GM23338 (cell line): ENCODE data around the gene SF3B1. TPM values are rescaled to one million over a fixed set of nuclear protein-coding genes. Genes with fewer than 3 reads are reported as not detected.

Source experiments
- ATAC-seq: fragments of 200-7000 bp; cut with Tn5 transposase; 3 replicates; pipeline ENCODE4 v1.9.1; 2020
- DNase-seq: peaks from one replicate; pipeline ENCODE4 v3.0.0-alpha.2; 2015; ENCODE audit warnings: low spot score
- H2AFZ ChIP-seq: fragments of 200-600 bp; sonication (generic); 2 replicates; pipeline ENCODE4 v1.8.0; 2016; ENCODE audit warnings: antibody characterized with exemption, mild to moderate bottlenecking, moderate library complexity
- H3F3A ChIP-seq: fragments of 200-600 bp; sonication (generic); replicated peaks from 2 replicates; pipeline ENCODE4 v1.8.0; 2017; ENCODE audit warnings: antibody characterized with exemption, mixed run types, low read depth
- H3K27ac ChIP-seq: fragments of 200-600 bp; sonication (generic); 2 replicates; pipeline ENCODE4 v1.6.1; 2016; ENCODE audit warnings: low read depth
- H3K27me3 ChIP-seq: fragments of 200-600 bp; sonication (generic); 2 replicates; pipeline ENCODE4 v1.8.0; 2016; ENCODE audit warnings: mild to moderate bottlenecking, mixed run types, moderate library complexity; ENCODE audit not compliant: insufficient read depth
- H3K36me3 ChIP-seq: fragments of 200-600 bp; sonication (generic); 2 replicates; pipeline ENCODE4 v1.8.0; 2016; ENCODE audit warnings: mild to moderate bottlenecking; ENCODE audit not compliant: insufficient read depth
- H3K4me1 ChIP-seq: fragments of 200-600 bp; sonication (generic); 2 replicates; pipeline ENCODE4 v1.8.0; 2016; ENCODE audit warnings: mild to moderate bottlenecking, moderate library complexity; ENCODE audit not compliant: insufficient read depth
- H3K4me2 ChIP-seq: fragments of 200-600 bp; sonication (generic); 2 replicates; pipeline ENCODE4 v1.7.1; 2017; ENCODE audit warnings: mixed run types
- H3K4me3 ChIP-seq: fragments of 200-600 bp; sonication (generic); 2 replicates; pipeline ENCODE4 v1.6.1; 2016; ENCODE audit warnings: mixed run types
- H3K79me2 ChIP-seq: fragments of 200-600 bp; sonication (generic); replicated peaks from 2 replicates; pipeline ENCODE4 v1.8.0; 2017; ENCODE audit warnings: mild to moderate bottlenecking; ENCODE audit not compliant: insufficient read depth
- H3K9me2 ChIP-seq: fragments of 200-600 bp; sonication (generic); 2 replicates; pipeline ENCODE4 v1.8.0; 2017; ENCODE audit not compliant: insufficient read depth
- H4K20me1 ChIP-seq: fragments of 200-600 bp; sonication (generic); replicated peaks from 2 replicates; pipeline ENCODE4 v1.8.0; 2017; ENCODE audit warnings: mild to moderate bottlenecking; ENCODE audit not compliant: insufficient read depth
- H3K27ac Mint-ChIP-seq: 2 replicates; pipeline ENCODE4 v1.8.0; 2020; ENCODE audit warnings: inconsistent platforms, mild to moderate bottlenecking, moderate library complexity, mixed read lengths
- H3K27me3 Mint-ChIP-seq: 3 replicates; pipeline ENCODE4 v1.8.0; 2022; ENCODE audit warnings: low read depth, mild to moderate bottlenecking, moderate library complexity, mixed read lengths, inconsistent platforms; ENCODE audit not compliant: insufficient read depth, poor library complexity
- H3K36me3 Mint-ChIP-seq: 3 replicates; pipeline ENCODE4 v1.8.0; 2021; ENCODE audit warnings: low read depth, mild to moderate bottlenecking, inconsistent platforms, moderate library complexity, mixed read lengths
- H3K4me1 Mint-ChIP-seq: 3 replicates; pipeline ENCODE4 v1.8.0; 2020; ENCODE audit warnings: mild to moderate bottlenecking, inconsistent platforms, mixed read lengths
- H3K4me3 Mint-ChIP-seq: 3 replicates; pipeline ENCODE4 v1.8.0; 2021; ENCODE audit warnings: moderate library complexity, mild to moderate bottlenecking, inconsistent platforms, mixed read lengths
- H3K9me3 Mint-ChIP-seq: 3 replicates; pipeline ENCODE4 v1.8.0; 2020; ENCODE audit warnings: moderate library complexity, mild to moderate bottlenecking, inconsistent platforms, mixed read lengths
- CREB1 ChIP-seq: fragments of 250-450 bp; sonication (Bioruptor Pico); IDR thresholded peaks from 2 replicates; pipeline ENCODE4 v1.5.0; 2020; ENCODE audit warnings: low read depth, mild to moderate bottlenecking, moderate library complexity
- CTCF ChIP-seq, 2 experiments: fragments of 200-600 bp in 1 of 2; sonication (generic) in 1 of 2; conservative IDR thresholded peaks; 2 replicates each; pipeline versions ENCODE4 v1.5.1 to v1.6.1; 2016 to 2017; ENCODE audit warnings: antibody characterized with exemption in 2 of 2, low read depth in 2 of 2, mild to moderate bottlenecking in 2 of 2, moderate library complexity in 1 of 2
- ETS1 ChIP-seq: IDR thresholded peaks from 2 replicates; pipeline ENCODE4 v1.6.1; 2016; ENCODE audit warnings: antibody characterized with exemption
- EZH2 ChIP-seq: fragments of 200-600 bp; sonication (generic); IDR thresholded peaks from one replicate; pipeline ENCODE4 v1.8.0; 2017; ENCODE audit warnings: antibody characterized with exemption, mild to moderate bottlenecking, low read depth; ENCODE audit not compliant: unreplicated experiment
- EZH2phosphoT487 ChIP-seq: fragments of 200-600 bp; sonication (generic); IDR thresholded peaks from one replicate; pipeline ENCODE4 v1.8.1; 2018; ENCODE audit warnings: antibody characterized with exemption; ENCODE audit not compliant: unreplicated experiment
- JUNB ChIP-seq: IDR thresholded peaks from one replicate; pipeline ENCODE4 v1.6.1; 2016; ENCODE audit warnings: antibody characterized with exemption; ENCODE audit not compliant: unreplicated experiment
- NANOG ChIP-seq: IDR thresholded peaks from 2 replicates; pipeline ENCODE4 v1.6.1; 2016; ENCODE audit warnings: antibody characterized with exemption, borderline replicate concordance
- POLR2AphosphoS5 ChIP-seq: IDR thresholded peaks from 2 replicates; pipeline ENCODE4 v1.6.1; 2016; ENCODE audit warnings: antibody characterized with exemption, low read depth
- REST ChIP-seq: IDR thresholded peaks from one replicate; pipeline ENCODE4 v1.6.1; 2018; ENCODE audit warnings: antibody characterized with exemption; ENCODE audit not compliant: unreplicated experiment
- STAT1 ChIP-seq: IDR thresholded peaks from one replicate; pipeline ENCODE4 v1.6.1; 2016; ENCODE audit warnings: antibody characterized with exemption; ENCODE audit not compliant: unreplicated experiment
- ZNF114 ChIP-seq: fragments of 250-450 bp; sonication (Bioruptor Pico); IDR thresholded peaks from 2 replicates; pipeline ENCODE4 v1.5.0; 2020; ENCODE audit warnings: mild to moderate bottlenecking, moderate library complexity
- ZNF331 ChIP-seq: fragments of 250-450 bp; sonication (Bioruptor Pico); IDR thresholded peaks from 2 replicates; pipeline ENCODE4 v1.5.0; 2020; ENCODE audit warnings: low read depth, mild to moderate bottlenecking, moderate library complexity
- ZNF462 ChIP-seq: fragments of 250-450 bp; sonication (Bioruptor Pico); IDR thresholded peaks from 2 replicates; pipeline ENCODE4 v1.5.0; 2020; ENCODE audit warnings: mild to moderate bottlenecking, moderate library complexity
- polyA plus RNA-seq: library from polyadenylated mRNA; unstranded; fragments of >200 nt; fragmentation: Nextera tagmentation; extraction: Ambion mirVana; gene quantifications from 2 replicates; pipeline ENCODE4 v1.2.1, GENCODE V29; 2016
- total RNA-seq: library from RNA; depleted of rRNA; stranded (reverse); fragments of >200 nt; shearing (Covaris generic); gene quantifications from 2 replicates; pipeline ENCODE4 v1.2.3, GENCODE V29; 2014

SF3B1 gene
- total and polyA plus RNA-seq, 2 experiments from 2014 or later = 238 to 340 TPM

GRCh38 chr2:197349699-197350098, 85.1 kb downstream of the SF3B1 start (continued):
- no peak for TF ChIP-seq ZNF462 (CRISPR knock-in tag)

GRCh38 chr2:197348721-197349360, 86.0 kb downstream of the SF3B1 start:
- Histone ChIP-seq H2AFZ (no peak overlapping the region), H3K4me2 (no peak overlapping the region), H3K79me2 (no peaks in the 10 kb centered on the region), H3F3A (no peaks in the 10 kb centered on the region), H3K9me2 (no peaks in the 10 kb centered on the region; the same call in 1 of the 2 replicates), H4K20me1 (no peaks in the 10 kb centered on the region), H3K27ac (no peak overlapping the region), H3K4me3 (no peak overlapping the region), H3K4me1 (no peaks in the 10 kb centered on the region), H3K27me3 (no peaks in the 10 kb centered on the region), H3K36me3 (no peaks in the 10 kb centered on the region)
- Mint-ChIP-seq H3K4me1 (no peaks in the 10 kb centered on the region), H3K9me3 (no peaks in the 10 kb centered on the region), H3K27me3 (peaks cover 4% of the 10 kb centered on the region), H3K36me3 (no peaks in the 10 kb centered on the region), H3K27ac (no peak overlapping the region), H3K4me3 (no peak overlapping the region)
- DNase-seq = no peak
- no peak for ATAC-seq
- TF ChIP-seq CREB1 (CRISPR knock-in tag) = no peak
- TF ChIP-seq REST = no peak
- TF ChIP-seq POLR2AphosphoS5 = no peak
- TF ChIP-seq EZH2phosphoT487 = no peak
- no peak for TF ChIP-seq CTCF (conservative IDR thresholded peaks at IDR 0.05; ENCODE audit: low read depth in 2 of 2)
- no peak for TF ChIP-seq JUNB
- TF ChIP-seq EZH2 = no peak
- no peak for TF ChIP-seq ZNF114 (CRISPR knock-in tag)
- no peak for TF ChIP-seq STAT1
- TF ChIP-seq ZNF331 (CRISPR knock-in tag) = no peak
- TF ChIP-seq ETS1 = no peak
- TF ChIP-seq NANOG = no peak
